HepG2 (cell line): ENCODE measurements around the gene DNASE2. TPM values are rescaled to one million over a fixed set of nuclear protein-coding genes. Genes with fewer than 3 reads are reported as not detected.

Source experiments
- ARNTL ChIP-seq: sonication (generic); formaldehyde crosslinking; IDR thresholded peaks from 2 replicates; pipeline ENCODE4 v1.4.0; 2020; ENCODE audit warnings: mild to moderate bottlenecking, missing genetic modification reagents
- CCAR2 ChIP-seq: fragments of 200-400 bp; formaldehyde crosslinking; optimal IDR thresholded peaks from 2 replicates; pipeline ENCODE3; 2018; ENCODE audit warnings: low read depth, mild to moderate bottlenecking, low read length, moderate library complexity
- GABPB1 ChIP-seq: IDR thresholded peaks from 2 replicates; pipeline ENCODE4 v1.6.1; 2016; ENCODE audit warnings: mild to moderate bottlenecking, missing genetic modification reagents, moderate library complexity, missing compliant biosample characterization
- LCORL ChIP-seq, 2 experiments: fragments of 450-650 bp in 1 of 2; sonication (generic) in 1 of 2; formaldehyde crosslinking in 1 of 2; IDR thresholded peaks; 2 replicates each; pipeline versions ENCODE4 v1.5.0 to v1.6.1; 2017 to 2020; ENCODE audit warnings: antibody characterized with exemption in 1 of 2, missing genetic modification reagents in 1 of 2
- NFE2 ChIP-seq: sonication (generic); formaldehyde crosslinking; IDR thresholded peaks from 2 replicates; pipeline ENCODE4 v1.4.0; 2020; ENCODE audit warnings: missing genetic modification reagents
- NFYB ChIP-seq: sonication (generic); formaldehyde crosslinking; IDR thresholded peaks from 2 replicates; pipeline ENCODE4 v1.4.0; 2020; ENCODE audit warnings: missing genetic modification reagents
- PPARG ChIP-seq: conservative IDR thresholded peaks from 2 replicates; pipeline ENCODE4 v1.6.1; 2016; ENCODE audit warnings: missing biosample characterization, missing genetic modification reagents
- RAD21 ChIP-seq: fragments of 450-650 bp; formaldehyde crosslinking; IDR thresholded peaks from 2 replicates; pipeline ENCODE4 v1.5.0; 2020; ENCODE audit warnings: mild to moderate bottlenecking
- RXRA ChIP-seq: sonication (generic); formaldehyde crosslinking; IDR thresholded peaks from 2 replicates; pipeline ENCODE4 v1.5.1; 2020; ENCODE audit warnings: missing genetic modification reagents
- SP4 ChIP-seq: sonication (generic); formaldehyde crosslinking; IDR thresholded peaks from 2 replicates; pipeline ENCODE4 v1.8.1; 2023; ENCODE audit warnings: mild to moderate bottlenecking, missing genetic modification reagents
- SRSF4 ChIP-seq: fragments of 200-400 bp; formaldehyde crosslinking; IDR thresholded peaks from one replicate; pipeline ENCODE4 v1.6.1; 2018; ENCODE audit warnings: mild to moderate bottlenecking, low read depth, low read length, moderate library complexity; ENCODE audit not compliant: poor library complexity, severe bottlenecking
- ZHX2 ChIP-seq, 2 experiments: sonication (generic) in 1 of 2; formaldehyde crosslinking in 1 of 2; IDR thresholded peaks; 2 replicates each; pipeline versions ENCODE4 v1.6.1 to v1.9.0; 2014 to 2022; ENCODE audit warnings: antibody characterized with exemption in 1 of 2, borderline replicate concordance in 1 of 2, inconsistent platforms in 1 of 2, low read depth in 1 of 2, missing genetic modification reagents in 1 of 2
- ZNF563 ChIP-seq: sonication (generic); formaldehyde crosslinking; IDR thresholded peaks from 2 replicates; pipeline ENCODE4 v1.8.0; 2022; ENCODE audit warnings: mild to moderate bottlenecking, moderate library complexity, missing genetic modification reagents
- polyA plus RNA-seq, 8 experiments: library from polyadenylated mRNA; depleted of rRNA in 3 of 8; stranded (reverse) in 7 of 8; unstranded in 1 of 8; fragments of >200 nt; fragmentation: Illumina TruSeq in 4 of 8; extraction: Trizol in 4 of 8; gene quantifications; 2 replicates each; pipeline versions ENCODE4 v1.2.1 to v1.2.3, GENCODE V29; 2011 to 2016; ENCODE audit warnings: low read depth in 4 of 8, missing spikeins in 1 of 8, mixed read lengths in 1 of 8; ENCODE audit not compliant: insufficient read depth in 1 of 8
- total RNA-seq, 5 experiments: library from RNA; depleted of rRNA; stranded (reverse); fragments of >200 nt; fragmentation: Illumina TruSeq; extraction: Trizol; gene quantifications; 2 replicates each; pipeline ENCODE4 v1.2.3, GENCODE V29; 2016; ENCODE audit warnings: low read depth in 1 of 5
- TF ChIP-seq, protein P1 (sequence below): sonication (generic); formaldehyde crosslinking; IDR thresholded peaks from 2 replicates; pipeline ENCODE4 v1.4.0; 2020; ENCODE audit warnings: missing genetic modification reagents
- TF ChIP-seq, protein P2 (sequence below): sonication (generic); formaldehyde crosslinking; conservative IDR thresholded peaks from 2 replicates; pipeline ENCODE4 v1.4.0; 2020; ENCODE audit warnings: missing genetic modification reagents
- TF ChIP-seq, protein P3 (sequence below): sonication (generic); formaldehyde crosslinking; IDR thresholded peaks from 2 replicates; pipeline ENCODE4 v1.4.0; 2020; ENCODE audit warnings: low read depth, mild to moderate bottlenecking, missing genetic modification reagents

DNASE2 gene
- total and polyA plus RNA-seq, 2 of the 13 experiments (the other 11 are each of a cell fraction or from before 2014, with no cell fraction given) = 7.5 to 16.2 TPM

- 0 out of 2 replicates have a peak, but pooled peaks have one; percentile 17 for TF ChIP-seq PPARG (CRISPR knock-in tag)
- TF ChIP-seq GABPB1 (CRISPR knock-in tag) = peak; percentile 53; the same call in 1 of the 2 replicates
- TF ChIP-seq SRSF4 = no peak
- no peak for TF ChIP-seq LCORL (IDR thresholded peaks at IDR 0.05)
- peak; percentile 73; the same call in 1 of the 2 replicates for TF ChIP-seq LCORL (CRISPR knock-in tag; IDR thresholded peaks at IDR 0.05)
- TF ChIP-seq, protein P1, sequence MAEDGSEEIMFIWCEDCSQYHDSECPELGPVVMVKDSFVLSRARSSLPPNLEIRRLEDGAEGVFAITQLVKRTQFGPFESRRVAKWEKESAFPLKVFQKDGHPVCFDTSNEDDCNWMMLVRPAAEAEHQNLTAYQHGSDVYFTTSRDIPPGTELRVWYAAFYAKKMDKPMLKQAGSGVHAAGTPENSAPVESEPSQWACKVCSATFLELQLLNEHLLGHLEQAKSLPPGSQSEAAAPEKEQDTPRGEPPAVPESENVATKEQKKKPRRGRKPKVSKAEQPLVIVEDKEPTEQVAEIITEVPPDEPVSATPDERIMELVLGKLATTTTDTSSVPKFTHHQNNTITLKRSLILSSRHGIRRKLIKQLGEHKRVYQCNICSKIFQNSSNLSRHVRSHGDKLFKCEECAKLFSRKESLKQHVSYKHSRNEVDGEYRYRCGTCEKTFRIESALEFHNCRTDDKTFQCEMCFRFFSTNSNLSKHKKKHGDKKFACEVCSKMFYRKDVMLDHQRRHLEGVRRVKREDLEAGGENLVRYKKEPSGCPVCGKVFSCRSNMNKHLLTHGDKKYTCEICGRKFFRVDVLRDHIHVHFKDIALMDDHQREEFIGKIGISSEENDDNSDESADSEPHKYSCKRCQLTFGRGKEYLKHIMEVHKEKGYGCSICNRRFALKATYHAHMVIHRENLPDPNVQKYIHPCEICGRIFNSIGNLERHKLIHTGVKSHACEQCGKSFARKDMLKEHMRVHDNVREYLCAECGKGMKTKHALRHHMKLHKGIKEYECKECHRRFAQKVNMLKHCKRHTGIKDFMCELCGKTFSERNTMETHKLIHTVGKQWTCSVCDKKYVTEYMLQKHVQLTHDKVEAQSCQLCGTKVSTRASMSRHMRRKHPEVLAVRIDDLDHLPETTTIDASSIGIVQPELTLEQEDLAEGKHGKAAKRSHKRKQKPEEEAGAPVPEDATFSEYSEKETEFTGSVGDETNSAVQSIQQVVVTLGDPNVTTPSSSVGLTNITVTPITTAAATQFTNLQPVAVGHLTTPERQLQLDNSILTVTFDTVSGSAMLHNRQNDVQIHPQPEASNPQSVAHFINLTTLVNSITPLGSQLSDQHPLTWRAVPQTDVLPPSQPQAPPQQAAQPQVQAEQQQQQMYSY (CRISPR knock-in tag) = no peak
- no peak for TF ChIP-seq RXRA (CRISPR knock-in tag)
- TF ChIP-seq NFE2 (CRISPR knock-in tag) = no peak
- TF ChIP-seq NFYB (CRISPR knock-in tag) = peak; percentile 43
- TF ChIP-seq RAD21 (CRISPR knock-in tag) = no peak
- TF ChIP-seq, protein P2, sequence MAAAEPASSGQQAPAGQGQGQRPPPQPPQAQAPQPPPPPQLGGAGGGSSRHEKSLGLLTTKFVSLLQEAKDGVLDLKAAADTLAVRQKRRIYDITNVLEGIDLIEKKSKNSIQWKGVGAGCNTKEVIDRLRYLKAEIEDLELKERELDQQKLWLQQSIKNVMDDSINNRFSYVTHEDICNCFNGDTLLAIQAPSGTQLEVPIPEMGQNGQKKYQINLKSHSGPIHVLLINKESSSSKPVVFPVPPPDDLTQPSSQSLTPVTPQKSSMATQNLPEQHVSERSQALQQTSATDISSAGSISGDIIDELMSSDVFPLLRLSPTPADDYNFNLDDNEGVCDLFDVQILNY (CRISPR knock-in tag) = no peak
- no peak for TF ChIP-seq ARNTL (CRISPR knock-in tag)
- peak; percentile 32; the same call in 1 of the 2 replicates for TF ChIP-seq SP4
- no peak for TF ChIP-seq CCAR2
- no peak for TF ChIP-seq ZHX2 (IDR thresholded peaks at IDR 0.05; ENCODE audit: low read depth)
- no peak for TF ChIP-seq ZHX2 (CRISPR knock-in tag; IDR thresholded peaks at IDR 0.05; ENCODE audit: borderline replicate concordance)
- no peak for TF ChIP-seq ZNF563 (CRISPR knock-in tag)
- TF ChIP-seq, protein P3, sequence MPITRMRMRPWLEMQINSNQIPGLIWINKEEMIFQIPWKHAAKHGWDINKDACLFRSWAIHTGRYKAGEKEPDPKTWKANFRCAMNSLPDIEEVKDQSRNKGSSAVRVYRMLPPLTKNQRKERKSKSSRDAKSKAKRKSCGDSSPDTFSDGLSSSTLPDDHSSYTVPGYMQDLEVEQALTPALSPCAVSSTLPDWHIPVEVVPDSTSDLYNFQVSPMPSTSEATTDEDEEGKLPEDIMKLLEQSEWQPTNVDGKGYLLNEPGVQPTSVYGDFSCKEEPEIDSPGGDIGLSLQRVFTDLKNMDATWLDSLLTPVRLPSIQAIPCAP = no peak
Measured at GRCh38 chr19:12913011-12913561, 31.8 kb upstream of the DNASE2 start (continued).
